HEK293T (cell line): Measurements from ENCODE around the gene MEST.

Experiments used
- FOXK2 ChIP-seq: fragments of 450-650 bp; IDR thresholded peaks from 2 replicates; pipeline ENCODE4 v1.6.1; 2016; ENCODE audit warnings: mild to moderate bottlenecking
- TARDBP ChIP-seq: fragments of 450-650 bp; IDR thresholded peaks from 2 replicates; pipeline ENCODE4 v1.6.1; 2016

DNA sequence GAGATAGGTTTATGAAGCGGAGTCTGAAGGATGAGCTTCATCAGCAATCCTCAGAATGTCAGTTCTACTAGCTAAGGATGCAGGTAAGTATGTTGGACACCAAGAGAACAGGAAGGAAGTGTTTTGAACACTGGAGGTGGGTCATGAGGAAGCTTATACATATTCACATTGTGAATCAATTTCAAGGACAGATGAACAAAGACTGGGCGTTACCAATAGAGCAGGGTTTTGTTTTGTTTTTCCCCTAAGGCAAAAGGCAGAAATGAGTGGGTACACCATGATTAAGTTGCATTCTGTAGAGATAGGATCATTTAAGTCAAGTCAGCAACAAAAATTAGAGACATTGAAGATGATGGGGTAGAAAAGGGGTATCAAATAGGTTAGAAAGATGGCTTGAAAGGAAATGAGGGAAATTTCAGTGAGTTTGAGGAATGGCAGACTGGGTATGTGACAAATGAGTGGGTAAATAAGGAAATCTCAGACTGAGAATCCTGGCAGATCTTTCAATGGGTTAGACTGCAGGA is 51.7 kb downstream of the MEST start:
- TF ChIP-seq FOXK2, result no peak
- no peak for TF ChIP-seq TARDBP
